Lower leg skin (tissue), 3 donors: ENCODE measurements around the gene TP53RK.

ENCODE experiments used
- POLR2A ChIP-seq, 2 donors: fragments of 450-650 bp; IDR thresholded peaks; one replicate each; pipeline ENCODE4 v1.6.1; 2016 to 2017; ENCODE audit warnings: antibody characterized with exemption in 2 of 2, mild to moderate bottlenecking in 1 of 2, moderate library complexity in 1 of 2
- TF ChIP-seq, protein P1 (sequence below), 3 donors: fragments of 450-650 bp; IDR thresholded peaks; one replicate each; pipeline ENCODE4 v1.5.1; 2016; ENCODE audit warnings: antibody characterized with exemption in 3 of 3, mild to moderate bottlenecking in 3 of 3, moderate library complexity in 2 of 3

DNA sequence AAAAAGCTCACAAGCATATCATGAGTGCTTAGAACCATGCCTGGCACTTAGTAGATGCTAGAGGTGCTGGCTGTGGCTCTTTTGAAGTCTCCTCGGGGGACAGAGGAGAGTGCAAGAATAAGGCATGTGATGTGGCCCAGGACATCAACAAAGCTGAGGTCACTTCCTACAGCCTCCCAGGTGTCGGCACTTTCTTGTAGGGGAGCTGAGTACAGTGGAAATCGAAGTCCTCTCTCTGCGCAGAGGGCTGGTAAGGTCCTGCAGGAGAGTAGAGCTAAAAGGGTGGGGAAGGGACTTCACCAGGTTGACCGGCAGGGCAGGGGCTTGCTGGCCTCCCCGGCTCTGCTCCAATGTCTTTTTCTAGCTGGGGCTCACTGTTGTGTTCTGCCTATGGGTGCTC lies 49.2 kb downstream of the TP53RK start:
- TF ChIP-seq, protein P1, sequence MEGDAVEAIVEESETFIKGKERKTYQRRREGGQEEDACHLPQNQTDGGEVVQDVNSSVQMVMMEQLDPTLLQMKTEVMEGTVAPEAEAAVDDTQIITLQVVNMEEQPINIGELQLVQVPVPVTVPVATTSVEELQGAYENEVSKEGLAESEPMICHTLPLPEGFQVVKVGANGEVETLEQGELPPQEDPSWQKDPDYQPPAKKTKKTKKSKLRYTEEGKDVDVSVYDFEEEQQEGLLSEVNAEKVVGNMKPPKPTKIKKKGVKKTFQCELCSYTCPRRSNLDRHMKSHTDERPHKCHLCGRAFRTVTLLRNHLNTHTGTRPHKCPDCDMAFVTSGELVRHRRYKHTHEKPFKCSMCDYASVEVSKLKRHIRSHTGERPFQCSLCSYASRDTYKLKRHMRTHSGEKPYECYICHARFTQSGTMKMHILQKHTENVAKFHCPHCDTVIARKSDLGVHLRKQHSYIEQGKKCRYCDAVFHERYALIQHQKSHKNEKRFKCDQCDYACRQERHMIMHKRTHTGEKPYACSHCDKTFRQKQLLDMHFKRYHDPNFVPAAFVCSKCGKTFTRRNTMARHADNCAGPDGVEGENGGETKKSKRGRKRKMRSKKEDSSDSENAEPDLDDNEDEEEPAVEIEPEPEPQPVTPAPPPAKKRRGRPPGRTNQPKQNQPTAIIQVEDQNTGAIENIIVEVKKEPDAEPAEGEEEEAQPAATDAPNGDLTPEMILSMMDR (IDR thresholded peaks at IDR 0.05), result no peak
- no peak for TF ChIP-seq POLR2A (IDR thresholded peaks at IDR 0.05)
